HG02678 (cell line): Measurements from ENCODE around the gene MAP3K20.
A peak's percentile ranks its signal among the peaks of the same experiment; 100 is the strongest.
"Not testable (repeated sequence)": the region's sequence is repeated elsewhere in the genome, so short reads cannot be mapped to it uniquely, and the experiment has no call there.

ENCODE experiments used
- ATAC-seq: cut with Tn5 transposase; IDR thresholded peaks from one replicate; pipeline ENCODE4 v1.9.1; 2021; ENCODE audit warnings: mild to moderate bottlenecking, moderate library complexity; ENCODE audit not compliant: unreplicated experiment

Gene MAP3K20

GRCh38 chr2:173193925-173194324 lies 118.3 kb downstream of the MAP3K20 start:
- no peak for ATAC-seq

GRCh38 chr2:173195100-173195499 lies 119.5 kb downstream of the MAP3K20 start:
- no peak for ATAC-seq

DNA sequence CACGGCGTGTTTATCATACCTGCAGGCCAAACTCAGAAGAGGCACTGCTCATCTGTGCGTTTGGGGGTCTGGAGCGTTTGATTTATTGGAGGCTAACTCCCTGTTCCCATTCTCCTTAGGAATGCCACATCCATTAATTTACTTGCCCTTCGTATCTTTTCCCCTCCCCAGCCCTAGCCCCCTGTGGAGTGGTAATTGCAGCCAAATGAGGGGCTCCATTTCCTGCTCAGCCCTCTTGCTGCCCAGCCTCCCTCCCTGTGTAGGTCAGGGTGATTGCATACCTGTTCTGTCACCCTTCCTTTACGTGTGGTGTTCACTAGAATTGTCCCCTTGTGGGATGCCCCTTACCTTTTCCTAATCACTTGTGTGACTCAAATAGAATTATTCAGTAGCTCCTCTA lies 120.4 kb downstream of the MAP3K20 start:
- no peak for ATAC-seq

DNA sequence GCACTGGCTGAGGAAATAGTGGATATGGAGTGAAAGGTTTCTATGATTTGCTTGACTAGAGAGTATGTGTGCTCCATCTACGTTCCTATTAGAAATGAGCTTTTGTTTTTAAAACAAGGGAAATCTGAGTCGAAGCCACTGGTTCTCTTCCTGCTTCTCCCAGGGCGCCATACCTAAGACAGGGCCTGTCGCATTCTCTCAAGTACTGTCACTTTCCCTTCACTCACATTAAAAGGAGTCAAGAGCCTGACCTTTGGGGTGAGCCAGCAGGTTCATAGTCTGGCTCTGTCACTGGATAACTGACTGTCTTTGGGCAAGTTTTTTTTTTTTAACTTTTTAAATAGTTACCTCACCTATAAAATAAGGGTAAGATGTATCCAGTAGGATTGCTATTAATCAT lies 121.0 kb downstream of the MAP3K20 start:
- ATAC-seq: no peak

- no peak for ATAC-seq
Observed at GRCh38 chr2:173198327-173198726, 122.7 kb downstream of the MAP3K20 start.

DNA sequence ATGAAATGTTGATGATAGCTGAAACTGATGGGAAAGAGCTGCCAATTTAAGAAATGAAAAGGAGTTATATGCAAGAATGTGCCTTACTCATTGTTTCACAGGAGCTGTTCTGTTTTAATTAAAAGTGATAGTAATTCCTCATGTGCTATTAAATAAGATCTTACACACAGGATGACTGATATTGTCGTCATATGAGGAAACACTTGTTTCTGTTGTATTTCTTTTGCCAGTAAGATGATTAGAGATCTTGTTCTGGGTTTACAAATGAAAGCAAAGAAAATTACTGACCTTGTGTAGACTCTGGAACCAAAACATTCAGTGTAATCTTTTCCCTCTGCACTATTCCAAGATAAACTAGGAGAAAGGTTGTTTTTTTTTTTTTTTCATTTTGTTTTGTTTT lies 123.6 kb downstream of the MAP3K20 start:
- ATAC-seq: no peak

GRCh38 chr2:173202570-173202969 lies 126.9 kb downstream of the MAP3K20 start:
- ATAC-seq: no peak

- no peak for ATAC-seq
Observed at GRCh38 chr2:173204316-173204715, 128.7 kb downstream of the MAP3K20 start.

DNA sequence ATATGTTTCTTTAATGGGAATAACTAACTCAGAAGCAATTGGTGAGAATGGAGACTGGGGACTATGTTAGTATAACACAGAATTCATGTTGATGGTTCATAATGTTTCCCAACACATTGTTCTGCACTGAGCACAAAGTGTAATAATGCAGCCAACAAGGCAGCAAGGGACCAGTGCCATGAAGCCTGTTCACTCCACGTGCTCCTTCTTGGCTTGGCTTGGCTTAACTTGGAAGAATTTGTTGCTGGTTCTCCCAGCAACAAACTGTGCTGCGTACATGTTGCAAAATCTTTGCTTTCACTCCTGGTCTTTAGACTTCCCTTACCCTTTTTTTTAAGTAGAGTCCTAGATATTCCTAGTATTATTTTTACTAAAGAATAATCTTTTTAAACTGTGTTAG lies 129.7 kb downstream of the MAP3K20 start:
- ATAC-seq: no peak

DNA sequence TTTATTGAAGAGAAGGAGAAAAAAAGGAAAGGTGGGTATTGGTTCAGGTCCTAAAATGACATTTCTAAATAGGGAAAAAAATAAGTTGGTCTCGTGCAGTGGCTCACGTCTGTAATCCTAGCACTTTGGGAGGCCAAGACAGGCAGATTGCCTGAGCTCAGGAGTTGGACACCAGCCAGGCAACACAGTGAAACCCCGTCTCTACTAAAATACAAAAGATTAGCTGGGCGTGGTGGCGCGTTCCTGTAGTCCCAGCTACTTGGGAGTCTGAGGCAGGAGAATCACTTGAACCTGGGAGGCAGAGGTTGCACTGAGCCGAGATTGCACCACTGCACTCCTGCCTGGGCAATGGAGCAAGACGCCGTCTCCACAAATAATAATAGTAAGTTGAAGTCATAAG lies 131.5 kb downstream of the MAP3K20 start:
- ATAC-seq: not testable (repeated sequence)

GRCh38 chr2:173210270-173211196 lies 134.9 kb downstream of the MAP3K20 start:
- peak; percentile 74 for ATAC-seq

DNA sequence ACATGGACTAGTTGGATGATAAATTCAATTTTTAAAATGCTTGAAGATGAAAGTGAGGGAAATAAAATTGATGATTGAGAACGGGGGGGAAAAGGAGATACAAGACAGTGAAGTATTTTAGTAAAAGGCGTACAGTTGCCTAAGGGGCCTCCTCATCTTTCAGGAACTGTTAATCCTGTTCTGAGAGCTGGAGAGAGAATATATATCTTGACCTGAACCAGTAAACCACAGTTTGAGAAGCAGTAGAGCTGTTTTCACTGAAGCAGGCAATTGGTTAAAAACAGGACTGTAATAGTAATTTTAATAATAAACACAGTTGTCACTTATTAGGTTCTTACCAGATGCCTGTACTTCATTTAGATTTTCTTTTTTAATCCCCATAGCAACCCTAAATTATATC lies 137.5 kb downstream of the MAP3K20 start:
- no peak for ATAC-seq

GRCh38 chr2:173214213-173214612 lies 138.6 kb downstream of the MAP3K20 start:
- no peak for ATAC-seq

DNA sequence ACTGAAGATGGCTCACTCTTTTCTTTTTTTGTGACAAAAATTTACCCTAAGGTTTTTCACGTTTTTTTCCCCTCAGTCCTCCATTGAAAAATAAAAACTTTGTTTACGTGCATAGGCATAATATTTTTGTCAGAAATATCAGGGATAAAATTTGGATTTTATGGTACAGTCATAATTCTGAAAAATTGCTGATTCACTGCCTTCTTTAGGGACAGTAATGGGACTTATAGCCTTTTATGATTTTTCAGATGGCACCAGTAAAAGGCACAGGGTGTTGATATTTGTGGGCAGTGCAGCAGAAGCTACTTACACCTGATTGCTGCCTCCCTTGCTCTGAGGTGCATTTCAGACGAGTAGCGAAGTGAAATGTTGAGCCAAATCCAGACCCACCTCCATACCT lies 139.7 kb downstream of the MAP3K20 start:
- no peak for ATAC-seq

- no peak for ATAC-seq
Observed at GRCh38 chr2:173216051-173216450, 140.4 kb downstream of the MAP3K20 start.

DNA sequence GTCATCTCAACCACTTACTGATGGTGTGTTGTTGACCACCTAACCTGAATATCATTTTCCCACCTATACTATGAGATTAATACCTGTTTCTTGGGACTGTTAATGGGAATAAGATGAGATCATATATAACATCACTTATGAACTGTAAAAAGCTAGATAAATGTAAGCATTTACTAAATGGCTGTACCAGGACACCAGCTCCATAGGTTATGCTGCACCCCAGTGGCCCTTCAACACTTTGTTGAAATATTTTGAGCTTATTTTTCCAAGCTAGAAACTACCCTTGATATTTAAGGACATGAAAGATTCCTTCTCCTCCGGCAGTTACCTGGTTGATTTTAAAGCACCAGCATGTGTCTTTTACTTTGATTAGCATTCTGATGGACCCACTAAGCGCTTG lies 141.0 kb downstream of the MAP3K20 start:
- no peak for ATAC-seq

GRCh38 chr2:173217116-173217840 lies 141.6 kb downstream of the MAP3K20 start:
- ATAC-seq: no peak

GRCh38 chr2:173218326-173219056 lies 142.8 kb downstream of the MAP3K20 start:
- ATAC-seq: no peak

DNA sequence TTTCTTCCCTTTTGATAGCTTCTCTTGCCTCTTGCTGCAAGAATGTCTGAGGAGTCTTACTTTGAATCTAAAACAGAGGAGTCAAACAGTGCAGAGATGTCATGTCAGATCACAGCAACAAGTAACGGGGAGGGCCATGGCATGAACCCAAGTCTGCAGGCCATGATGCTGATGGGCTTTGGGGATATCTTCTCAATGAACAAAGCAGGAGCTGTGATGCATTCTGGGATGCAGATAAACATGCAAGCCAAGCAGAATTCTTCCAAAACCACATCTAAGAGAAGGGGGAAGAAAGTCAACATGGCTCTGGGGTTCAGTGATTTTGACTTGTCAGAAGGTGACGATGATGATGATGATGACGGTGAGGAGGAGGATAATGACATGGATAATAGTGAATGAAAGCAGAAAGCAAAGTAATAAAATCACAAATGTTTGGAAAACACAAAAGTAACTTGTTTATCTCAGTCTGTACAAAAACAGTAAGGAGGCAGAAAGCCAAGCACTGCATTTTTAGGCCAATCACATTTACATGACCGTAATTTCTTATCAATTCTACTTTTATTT lies 145.6 kb downstream of the MAP3K20 start:
- no peak for ATAC-seq

DNA sequence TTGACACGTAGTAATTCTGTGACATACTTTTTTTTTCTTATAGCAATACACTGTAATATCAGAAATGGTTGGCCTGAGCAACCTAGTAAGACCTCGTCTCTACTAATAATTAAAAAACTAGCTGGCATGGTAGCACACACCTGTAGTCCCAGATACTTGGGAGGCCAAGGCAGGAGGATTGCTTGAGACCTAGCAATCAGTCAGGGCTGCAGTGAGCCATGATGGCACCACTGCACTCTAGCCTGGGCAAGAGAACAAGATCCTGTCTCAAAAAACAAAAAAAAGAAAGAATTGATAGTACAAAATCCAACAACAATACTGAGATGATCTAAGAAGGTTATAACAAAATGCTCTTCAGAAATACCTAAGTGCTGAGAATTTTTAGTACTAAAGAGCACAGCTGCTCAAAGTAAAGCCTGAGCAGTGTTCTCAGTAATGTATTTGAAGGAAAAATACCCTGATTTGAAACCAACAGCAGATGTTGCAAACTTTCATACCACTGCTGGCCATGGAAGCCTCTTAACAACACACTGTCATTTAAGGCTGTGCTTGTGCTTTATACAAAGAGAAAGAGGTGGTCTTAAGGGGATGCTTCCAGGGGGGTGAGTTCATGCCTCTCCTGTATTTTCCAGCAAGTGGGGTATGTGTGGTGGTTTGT lies 146.4 kb downstream of the MAP3K20 start:
- peak; percentile 96 for ATAC-seq

GRCh38 chr2:173223871-173224270 lies 148.2 kb downstream of the MAP3K20 start:
- no peak for ATAC-seq
